Psoas muscle (tissue), 8 donors: ENCODE data around the gene ANP32E. TPM values are rescaled to one million over a fixed set of nuclear protein-coding genes. Genes with fewer than 3 reads are reported as not detected.

Experiments
- ATAC-seq, 4 donors: fragments of 200-7000 bp; cut with Tn5 transposase; one replicate each; pipeline ENCODE4 v1.9.1; 2020; ENCODE audit warnings: moderate library complexity in 3 of 4, mild to moderate bottlenecking in 2 of 4
- DNase-seq, 2 donors: peaks; one replicate each; pipeline ENCODE4 v3.0.0-alpha.2; 2020
- H3K27ac ChIP-seq: fragments of 200-600 bp; one replicate; pipeline ENCODE4 v1.8.0; 2022
- H3K27me3 ChIP-seq, 3 donors: fragments of 200-600 bp in 1 of 3; one replicate each; pipeline versions ENCODE4 v1.6.1 to v1.8.0; 2013 to 2022; ENCODE audit warnings: low read length in 2 of 3, mild to moderate bottlenecking in 2 of 3, moderate library complexity in 1 of 3; ENCODE audit not compliant: insufficient read depth in 3 of 3
- H3K36me3 ChIP-seq, 2 donors: fragments of 200-600 bp in 1 of 2; one replicate each; pipeline versions ENCODE4 v1.6.1 to v1.8.0; 2013 to 2022; ENCODE audit warnings: low read depth in 1 of 2, mild to moderate bottlenecking in 1 of 2, moderate library complexity in 1 of 2; ENCODE audit not compliant: insufficient read depth in 1 of 2
- H3K4me1 ChIP-seq: fragments of 200-600 bp; one replicate; pipeline ENCODE4 v1.8.0; 2022
- H3K4me3 ChIP-seq: fragments of 200-600 bp; one replicate; pipeline ENCODE4 v1.8.0; 2022; ENCODE audit warnings: mild to moderate bottlenecking
- H3K9me3 ChIP-seq: fragments of 200-600 bp; one replicate; pipeline ENCODE4 v1.8.0; 2022
- CTCF ChIP-seq: fragments of 200-600 bp; IDR thresholded peaks from one replicate; pipeline ENCODE4 v1.8.0; 2022; ENCODE audit warnings: antibody characterized with exemption
- WGBS, 3 donors: extraction: QIAGEN DNeasy Blood & Tissue Kit; methylation state at CpG; one replicate each; pipeline versions ENCODE4 v1.1.6 to v1.1.7; 2013; 5-methylcytosine and 5-hydroxymethylcytosine counted together
- intact Hi-C, 2 donors: fragments of 100-400 bp; cut with DNase I; formaldehyde crosslinking; loops; one replicate each; pipeline versions ENCODE4 v1.11.0 to v1.14.2; 2022
- polyA plus RNA-seq, 3 donors: library from polyadenylated mRNA; stranded (reverse); fragments of 200-250 nt; gene quantifications; one replicate each; pipeline ENCODE4 v1.2.3, GENCODE V29; 2013
- total RNA-seq, 4 donors: library from RNA; stranded (reverse); fragmentation: NEBNext Ultra II Directional in 2 of 4; extraction: Animal tissue kit (Norgen Biotek cat#: 25700) in 2 of 4; gene quantifications; one replicate each; pipeline versions ENCODE4 v1.2.1 to v1.2.4, GENCODE V29; 2021 to 2023
- donor health status: healthy with polysubstance abuse.
- donor health status: DM: no; HTN: no; CAD: no; lungs with moderate emphysema.
- donor health status: Bipolar disorder and iron deficiency.
- donor health status: healthy.
- donor health status: DM: yes; HTN: yes; CAD: no.
- donor health status: DM: no; HTN: no; CAD: no.
- donor health status: DM: no; HTN: no; CAD: no.
- donor health status: DM: yes; HTN: yes; CAD: no.

ANP32E gene
- total and polyA plus RNA-seq, 7 donors = 14.4 to 93.0 (median 27.4) TPM

- intact Hi-C loops = no loop called here
- peaks cover 13 to 39% of the 10 kb centered on the region in 2 donors for H3K36me3 ChIP-seq
- no peaks in the 10 kb centered on the region for H3K9me3 ChIP-seq
- WGBS, 3 donors = 76 to 82% (median 78%) methylated on average over 6 of the region's 6 CpGs
- ATAC-seq (no peak), DNase-seq (no peak)
- H3K27me3 ChIP-seq = no peaks in the 10 kb centered on the region
- no peak overlapping the region for H3K27ac ChIP-seq
- TF ChIP-seq CTCF = no peak
- H3K4me1 ChIP-seq = peaks cover 12% of the 10 kb centered on the region
- H3K4me3 ChIP-seq = no peak overlapping the region
These were observed 27.6 kb upstream of the ANP32E start for GRCh38 chr1:150263549-150263948.

- peaks cover 13 to 38% of the 10 kb centered on the region in 2 donors for H3K36me3 ChIP-seq
- DNase-seq (no peak), ATAC-seq (no peak)
- H3K4me3 ChIP-seq = no peak overlapping the region
- WGBS, 3 donors = 77 to 85% (median 80%) methylated on average over 6 of the region's 6 CpGs
- TF ChIP-seq CTCF = no peak
- no peaks in the 10 kb centered on the region for H3K9me3 ChIP-seq
- peaks cover 15% of the 10 kb centered on the region for H3K4me1 ChIP-seq
- H3K27ac ChIP-seq = no peak overlapping the region
- intact Hi-C loops = no loop called here
- H3K27me3 ChIP-seq = no peaks in the 10 kb centered on the region
These were observed 26.7 kb upstream of the ANP32E start for GRCh38 chr1:150262388-150263320.

GRCh38 chr1:150261367-150261766 lies 25.5 kb upstream of the ANP32E start:
- Histone ChIP-seq H3K36me3 (peaks cover 12 to 25% of the 10 kb centered on the region in 2 donors), H3K27me3 (no peaks in the 10 kb centered on the region), H3K9me3 (no peaks in the 10 kb centered on the region), H3K27ac (no peak overlapping the region), H3K4me1 (peaks cover 12% of the 10 kb centered on the region), H3K4me3 (no peak overlapping the region)
- WGBS, 3 donors = 84 to 88% (median 86%) methylated on average over 6 of the region's 6 CpGs
- TF ChIP-seq CTCF = no peak
- intact Hi-C loops = no loop called here
- ATAC-seq = no peak
- no peak for DNase-seq

GRCh38 chr1:150259758-150260669 lies 24.1 kb upstream of the ANP32E start:
- Histone ChIP-seq H3K4me1 (peaks cover 20% of the 10 kb centered on the region), H3K9me3 (no peaks in the 10 kb centered on the region), H3K27ac (no peak overlapping the region), H3K36me3 (peaks cover 6 to 12% of the 10 kb centered on the region in 2 donors), H3K27me3 (no peaks in the 10 kb centered on the region), H3K4me3 (no peak overlapping the region)
- intact Hi-C loops = no loop called here
- ATAC-seq = peak; percentile 15 to 38 (median 28)
- WGBS, 3 donors = 16 to 18% (median 17%) methylated on average over 11 of the region's 11 CpGs
- DNase-seq = no peak
- TF ChIP-seq CTCF = no peak
